MCF 10A (cell line): ENCODE results near the gene NRIP1. TPM values are rescaled to one million over a fixed set of nuclear protein-coding genes. Genes with fewer than 3 reads are reported as not detected.

Experiments
- BruUV-seq: library from RNA; stranded (reverse); fragments of 400-500 nt; replicated peaks from 2 replicates; lab custom pipeline; 2021; lab: Mats Ljungman, UMichigan
- CTCF ChIA-PET: fragments of 300-600 bp; sonication (Branson Sonifier 250); formaldehyde crosslinking; extraction: SDS; loops from one replicate; lab custom pipeline; 2021; ENCODE audit warnings: antibody characterized with exemption, inconsistent platforms; lab: Yijun Ruan, JAX
- POLR2A ChIA-PET: fragments of 300-600, 350-650 bp; sonication (Branson Sonifier 250); formaldehyde crosslinking; extraction: SDS; loops from one replicate; lab custom pipeline; 2020; ENCODE audit warnings: antibody characterized with exemption, inconsistent platforms; lab: Yijun Ruan, JAX
- DNase-seq: peaks from one replicate; pipeline ENCODE4 v3.0.0-alpha.2; 2018; ENCODE audit not compliant: unreplicated experiment
- H3K27ac Mint-ChIP-seq: one replicate; pipeline ENCODE4 v1.8.0; 2022; ENCODE audit warnings: mild to moderate bottlenecking, low read depth, mixed read lengths; ENCODE audit not compliant: unreplicated experiment
- H3K27me3 Mint-ChIP-seq: one replicate; pipeline ENCODE4 v1.8.0; 2022; ENCODE audit warnings: mixed read lengths; ENCODE audit not compliant: insufficient read depth, unreplicated experiment
- H3K36me3 Mint-ChIP-seq: one replicate; pipeline ENCODE4 v1.8.0; 2022; ENCODE audit warnings: mild to moderate bottlenecking, moderate library complexity, mixed read lengths; ENCODE audit not compliant: insufficient read depth, unreplicated experiment
- H3K4me1 Mint-ChIP-seq: one replicate; pipeline ENCODE4 v1.8.0; 2022; ENCODE audit warnings: mixed read lengths; ENCODE audit not compliant: insufficient read depth, unreplicated experiment
- H3K4me3 Mint-ChIP-seq: one replicate; pipeline ENCODE4 v1.8.0; 2022; ENCODE audit warnings: mild to moderate bottlenecking, moderate library complexity, mixed read lengths; ENCODE audit not compliant: unreplicated experiment
- H3K9me3 Mint-ChIP-seq: one replicate; pipeline ENCODE4 v1.8.0; 2022; ENCODE audit warnings: mixed read lengths; ENCODE audit not compliant: unreplicated experiment
- intact Hi-C: fragments of 100-400 bp; cut with micrococcal nuclease; formaldehyde crosslinking; loops from 2 replicates; pipeline ENCODE4 v1.14.1; 2022
- total RNA-seq: library from RNA; stranded (reverse); gene quantifications from 2 replicates; pipeline ENCODE4 v1.2.3, GENCODE V29; 2022
- TF ChIP-seq, protein P1 (sequence below): fragments of 200-600 bp; IDR thresholded peaks from one replicate; pipeline ENCODE4 v1.8.0; 2022; ENCODE audit warnings: antibody characterized with exemption, mild to moderate bottlenecking; ENCODE audit not compliant: unreplicated experiment

Gene NRIP1
- total RNA-seq, 1 experiment from 2014 or later: 31.4 TPM

DNA sequence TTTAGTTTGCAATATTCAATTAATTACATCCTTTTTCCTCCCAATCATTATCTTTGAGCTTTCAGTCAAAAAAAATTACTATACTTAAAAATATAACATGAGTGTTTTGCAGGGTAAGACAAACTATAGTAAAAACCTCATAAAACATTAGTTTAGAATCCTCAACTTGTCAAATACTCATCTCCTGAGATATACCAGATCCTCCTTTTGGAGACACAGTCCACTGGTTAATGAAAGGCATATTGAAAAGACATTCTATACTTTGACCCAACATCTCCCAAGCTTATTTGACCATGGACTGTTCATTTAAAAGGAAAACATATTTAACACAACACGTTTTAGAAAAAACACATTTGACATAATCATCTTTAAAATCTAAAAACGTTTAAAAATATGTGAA is 52.8 kb downstream of the NRIP1 start:
- POLR2A ChIA-PET: interaction anchor here (1.0 kb wide), 1 partner anchor 23 kb away, joined by 3 read pairs; no protein-coding TSS in a partner anchor

DNA sequence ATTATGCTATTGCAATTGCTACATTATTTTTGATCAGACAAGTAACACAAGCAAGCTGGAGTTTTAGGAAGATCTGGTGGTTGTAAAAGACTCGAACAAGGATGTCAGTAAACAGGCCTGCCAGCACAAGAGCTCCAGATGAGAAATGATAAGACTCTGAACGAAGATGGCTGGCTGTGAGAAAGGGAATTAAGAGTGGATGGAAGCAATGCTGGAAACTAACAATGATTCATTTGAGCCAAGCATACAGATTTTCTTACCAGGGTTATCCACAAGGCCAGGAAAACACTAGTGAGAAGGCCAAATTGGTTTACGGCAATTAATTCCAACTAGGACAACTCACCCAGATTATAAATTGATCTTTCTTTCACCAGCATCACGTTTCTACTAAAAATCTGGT is 54.2 kb downstream of the NRIP1 start:
- Mint-ChIP-seq H3K36me3 (peaks cover 7% of the 10 kb centered on the region), H3K4me1 (no peaks in the 10 kb centered on the region), H3K9me3 (peaks cover 7% of the 10 kb centered on the region), H3K27me3 (no peaks in the 10 kb centered on the region), H3K27ac (no peak overlapping the region), H3K4me3 (no peak overlapping the region)
- CTCF ChIA-PET: interaction anchor here (0.7 kb wide), 1 partner anchor 31 kb away, joined by 4 read pairs; no protein-coding TSS in a partner anchor
- no TSS peak for BruUV-seq
- no peak for DNase-seq
- TF ChIP-seq, protein P1, sequence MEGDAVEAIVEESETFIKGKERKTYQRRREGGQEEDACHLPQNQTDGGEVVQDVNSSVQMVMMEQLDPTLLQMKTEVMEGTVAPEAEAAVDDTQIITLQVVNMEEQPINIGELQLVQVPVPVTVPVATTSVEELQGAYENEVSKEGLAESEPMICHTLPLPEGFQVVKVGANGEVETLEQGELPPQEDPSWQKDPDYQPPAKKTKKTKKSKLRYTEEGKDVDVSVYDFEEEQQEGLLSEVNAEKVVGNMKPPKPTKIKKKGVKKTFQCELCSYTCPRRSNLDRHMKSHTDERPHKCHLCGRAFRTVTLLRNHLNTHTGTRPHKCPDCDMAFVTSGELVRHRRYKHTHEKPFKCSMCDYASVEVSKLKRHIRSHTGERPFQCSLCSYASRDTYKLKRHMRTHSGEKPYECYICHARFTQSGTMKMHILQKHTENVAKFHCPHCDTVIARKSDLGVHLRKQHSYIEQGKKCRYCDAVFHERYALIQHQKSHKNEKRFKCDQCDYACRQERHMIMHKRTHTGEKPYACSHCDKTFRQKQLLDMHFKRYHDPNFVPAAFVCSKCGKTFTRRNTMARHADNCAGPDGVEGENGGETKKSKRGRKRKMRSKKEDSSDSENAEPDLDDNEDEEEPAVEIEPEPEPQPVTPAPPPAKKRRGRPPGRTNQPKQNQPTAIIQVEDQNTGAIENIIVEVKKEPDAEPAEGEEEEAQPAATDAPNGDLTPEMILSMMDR: no peak
- intact Hi-C loops: no loop called here
- POLR2A ChIA-PET: no interaction called here

More for the DNA sequence above, 52.8 kb downstream of the NRIP1 start:
- Mint-ChIP-seq H3K36me3 (no peaks in the 10 kb centered on the region), H3K4me3 (no peak overlapping the region), H3K9me3 (peaks cover 13% of the 10 kb centered on the region), H3K4me1 (peaks cover 8% of the 10 kb centered on the region), H3K27ac (no peak overlapping the region), H3K27me3 (no peaks in the 10 kb centered on the region)
- intact Hi-C loops: no loop called here
- DNase-seq: no peak
- TF ChIP-seq, protein P1: no peak
- no TSS peak for BruUV-seq
- CTCF ChIA-PET: interaction anchor here (0.7 kb wide), 1 partner anchor 101 kb away, joined by 3 read pairs; no protein-coding TSS in a partner anchor

DNA sequence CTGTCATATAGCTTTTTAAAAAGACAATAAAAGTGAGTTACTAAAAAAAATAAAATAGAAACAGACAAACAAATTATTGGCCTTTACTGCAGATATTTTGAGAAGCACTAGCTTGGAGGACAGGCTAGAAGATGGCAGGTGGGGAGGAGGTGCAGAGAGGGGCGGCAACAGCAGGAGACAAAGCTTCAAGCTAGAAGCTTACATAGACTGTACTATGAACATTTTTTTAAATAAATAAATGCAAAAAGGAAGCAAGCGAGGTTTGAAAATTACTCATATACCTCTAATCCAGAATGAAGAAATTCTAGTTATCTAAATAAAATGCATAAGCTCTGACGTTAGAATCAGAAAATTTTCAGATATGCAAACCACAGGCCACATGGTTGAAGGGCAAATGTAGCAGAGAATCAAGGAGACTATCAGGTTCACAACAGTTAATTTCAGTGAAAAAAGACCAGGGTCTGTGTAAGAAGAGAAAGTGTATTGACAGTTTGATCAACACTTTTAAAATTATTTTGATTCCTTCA is 54.9 kb downstream of the NRIP1 start:
- no peak overlapping the region for H3K27ac Mint-ChIP-seq
- intact Hi-C loops: no loop called here
- H3K9me3 Mint-ChIP-seq: peaks cover 7% of the 10 kb centered on the region
- BruUV-seq: no TSS peak
- TF ChIP-seq, protein P1: no peak
- H3K36me3 Mint-ChIP-seq: peaks cover 8% of the 10 kb centered on the region
- H3K4me1 Mint-ChIP-seq: no peaks in the 10 kb centered on the region
- ChIA-PET POLR2A (interaction anchor here (0.7 kb wide), 1 partner anchor 15 kb away, joined by 3 read pairs; no protein-coding TSS in a partner anchor), CTCF (interaction anchor here (0.6 to 1.2 kb wide), 2 partner anchors 10 to 571 kb away, joined by 3 read pairs; no protein-coding TSS in a partner anchor)
- DNase-seq: no peak
- no peaks in the 10 kb centered on the region for H3K27me3 Mint-ChIP-seq
- no peak overlapping the region for H3K4me3 Mint-ChIP-seq

DNA sequence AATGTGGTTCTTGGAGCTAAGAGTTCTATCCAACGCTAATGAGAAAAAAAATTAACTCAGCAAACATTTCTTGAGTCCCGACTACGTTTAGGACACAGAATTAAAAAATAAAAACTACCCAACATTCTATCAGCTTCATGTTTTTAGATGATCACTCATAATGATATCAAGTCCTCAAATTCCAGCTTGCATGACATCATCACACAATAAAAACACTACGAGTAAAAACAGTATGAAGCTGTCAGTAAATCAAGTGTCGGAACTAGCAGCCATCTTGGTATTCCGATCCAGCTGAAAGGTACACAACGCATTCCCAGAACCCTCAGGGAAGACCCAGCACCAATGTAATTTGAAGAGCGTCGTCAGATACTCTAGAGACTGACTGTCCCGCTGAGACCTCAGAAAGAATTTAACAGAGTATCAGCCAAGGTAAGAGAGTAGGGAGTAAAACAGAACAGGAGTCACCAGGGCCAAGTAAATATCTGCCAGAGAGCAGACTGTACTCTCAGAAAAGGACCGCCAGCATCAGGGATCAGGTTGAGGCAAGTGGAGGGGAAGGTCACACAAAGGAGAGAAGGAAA is 57.0 kb downstream of the NRIP1 start:
- TF ChIP-seq, protein P1: no peak
- peaks cover 6% of the 10 kb centered on the region for H3K4me1 Mint-ChIP-seq
- H3K4me3 Mint-ChIP-seq: no peak overlapping the region
- no peaks in the 10 kb centered on the region for H3K27me3 Mint-ChIP-seq
- H3K27ac Mint-ChIP-seq: no peak overlapping the region
- BruUV-seq: no TSS peak
- no peak for DNase-seq
- peaks cover 8% of the 10 kb centered on the region for H3K36me3 Mint-ChIP-seq
- peaks cover 7% of the 10 kb centered on the region for H3K9me3 Mint-ChIP-seq
- ChIA-PET POLR2A (no interaction called here), CTCF (interaction anchor here (1.0 kb wide), 1 partner anchor 475 kb away, joined by 3 read pairs; no protein-coding TSS in a partner anchor)
- intact Hi-C loops: no loop called here
